MG63 (cell line): ENCODE data around the gene DEUP1. TPM values are rescaled to one million over a fixed set of nuclear protein-coding genes. Genes with fewer than 3 reads are reported as not detected.
"Not testable (repeated sequence)": the region's sequence is repeated elsewhere in the genome, so short reads cannot be mapped to it uniquely, and the experiment has no call there.

Source experiments
- DNase-seq: peaks from one replicate; pipeline ENCODE4 v3.0.0-alpha.2; 2020
- H3K27me3 ChIP-seq: fragments of 250-450 bp; sonication (Bioruptor Pico); 2 replicates; pipeline ENCODE4 v1.5.1; 2020; ENCODE audit warnings: mild to moderate bottlenecking, moderate library complexity
- H3K36me3 ChIP-seq: fragments of 250-450 bp; sonication (Bioruptor Pico); 2 replicates; pipeline ENCODE4 v1.5.1; 2020; ENCODE audit warnings: mild to moderate bottlenecking, moderate library complexity
- H3K4me3 ChIP-seq: fragments of 250-450 bp; sonication (Bioruptor Pico); 2 replicates; pipeline ENCODE4 v1.5.1; 2020; ENCODE audit warnings: mild to moderate bottlenecking, moderate library complexity
- H3K9me3 ChIP-seq: fragments of 250-450 bp; sonication (Bioruptor Pico); 2 replicates; pipeline ENCODE4 v1.5.1; 2020; ENCODE audit warnings: mild to moderate bottlenecking, moderate library complexity
- total RNA-seq: library from RNA; depleted of rRNA; stranded (reverse); fragments of >200 nt; shearing (Covaris generic); gene quantifications from 2 replicates; pipeline ENCODE4 v1.2.3, GENCODE V29; 2014; ENCODE audit warnings: low replicate concordance; rRNA removed

The DEUP1 gene
- total RNA-seq = not detected in 2 replicates

GRCh38 chr11:93330446-93330984 lies at the start of gene DEUP1:
Gene DEUP1, plus strand, starts transcription at chr11:93330742. Its CDS starts 1,518 bp downstream, at chr11:93332260.
- Histone ChIP-seq H3K4me3 (no peak within 1 kb of the TSS), H3K9me3 (no peaks in the 10 kb centered on the region), H3K36me3 (no peaks in the 10 kb centered on the region), H3K27me3 (peaks cover 11% of the 10 kb centered on the region)
- no peak for DNase-seq

- no peaks in the 10 kb centered on the region for H3K27me3 ChIP-seq
- DNase-seq = no peak
These were observed 45.1 kb upstream of the DEUP1 start for GRCh38 chr11:93285430-93285829.

GRCh38 chr11:93287434-93287833 lies 43.1 kb upstream of the DEUP1 start:
- no peaks in the 10 kb centered on the region for H3K9me3 ChIP-seq
- no peak for DNase-seq
- no peaks in the 10 kb centered on the region for H3K27me3 ChIP-seq
- H3K4me3 ChIP-seq = no peak overlapping the region
- H3K36me3 ChIP-seq = no peaks in the 10 kb centered on the region

More at GRCh38 chr11:93285430-93285829, 45.1 kb upstream of the DEUP1 start:
- H3K9me3 ChIP-seq = no peaks in the 10 kb centered on the region
- H3K4me3 ChIP-seq = no peak overlapping the region
- no peaks in the 10 kb centered on the region for H3K36me3 ChIP-seq

GRCh38 chr11:93288079-93288478 lies 42.5 kb upstream of the DEUP1 start:
- no peak for DNase-seq
- Histone ChIP-seq H3K27me3 (no peaks in the 10 kb centered on the region), H3K4me3 (no peak overlapping the region), H3K36me3 (no peaks in the 10 kb centered on the region), H3K9me3 (no peaks in the 10 kb centered on the region)

- H3K9me3 ChIP-seq = no peaks in the 10 kb centered on the region
- no peaks in the 10 kb centered on the region for H3K27me3 ChIP-seq
- no peak overlapping the region for H3K4me3 ChIP-seq
- DNase-seq = no peak
- H3K36me3 ChIP-seq = no peaks in the 10 kb centered on the region
These were observed 41.8 kb upstream of the DEUP1 start for GRCh38 chr11:93288767-93289166.

- Histone ChIP-seq H3K4me3 (no peak overlapping the region), H3K27me3 (no peaks in the 10 kb centered on the region), H3K36me3 (no peaks in the 10 kb centered on the region), H3K9me3 (no peaks in the 10 kb centered on the region)
- no peak for DNase-seq
These were observed 40.6 kb upstream of the DEUP1 start for GRCh38 chr11:93289782-93290463.

- 0 out of 2 replicates have a peak, but pooled peaks cover 2% of the 10 kb centered on the region for H3K27me3 ChIP-seq
- no peaks in the 10 kb centered on the region for H3K36me3 ChIP-seq
- H3K9me3 ChIP-seq = no peaks in the 10 kb centered on the region
- no peak overlapping the region for H3K4me3 ChIP-seq
- DNase-seq = no peak
These were observed 39.4 kb upstream of the DEUP1 start for GRCh38 chr11:93291110-93291509.

- Histone ChIP-seq H3K27me3 (0 out of 2 replicates have a peak, but pooled peaks cover 2% of the 10 kb centered on the region), H3K9me3 (no peaks in the 10 kb centered on the region), H3K36me3 (no peaks in the 10 kb centered on the region)
These were observed 38.6 kb upstream of the DEUP1 start for GRCh38 chr11:93291898-93292297.

GRCh38 chr11:93295921-93296575 lies 34.5 kb upstream of the DEUP1 start:
- DNase-seq = no peak
- Histone ChIP-seq H3K36me3 (no peaks in the 10 kb centered on the region), H3K27me3 (0 out of 2 replicates have a peak, but pooled peaks cover 2% of the 10 kb centered on the region), H3K9me3 (no peaks in the 10 kb centered on the region), H3K4me3 (no peak overlapping the region)

More at GRCh38 chr11:93291898-93292297, 38.6 kb upstream of the DEUP1 start:
- no peak overlapping the region for H3K4me3 ChIP-seq
- no peak for DNase-seq

GRCh38 chr11:93303689-93304088 lies 26.9 kb upstream of the DEUP1 start:
- no peak for DNase-seq
- no peaks in the 10 kb centered on the region for H3K9me3 ChIP-seq
- no peaks in the 10 kb centered on the region for H3K36me3 ChIP-seq
- H3K4me3 ChIP-seq = no peak overlapping the region
- H3K27me3 ChIP-seq = no peaks in the 10 kb centered on the region

- not testable (repeated sequence) for H3K36me3 ChIP-seq, H3K4me3 ChIP-seq, H3K27me3 ChIP-seq, H3K9me3 ChIP-seq, DNase-seq
These were observed 16.1 kb upstream of the DEUP1 start for GRCh38 chr11:93314399-93314798.

- Histone ChIP-seq H3K4me3 (no peak overlapping the region), H3K36me3 (no peaks in the 10 kb centered on the region), H3K27me3 (no peaks in the 10 kb centered on the region), H3K9me3 (no peaks in the 10 kb centered on the region)
- DNase-seq = no peak
These were observed 11.2 kb upstream of the DEUP1 start for GRCh38 chr11:93319224-93319839.

GRCh38 chr11:93320230-93320629 lies 10.3 kb upstream of the DEUP1 start:
- H3K36me3 ChIP-seq = no peaks in the 10 kb centered on the region
- no peak overlapping the region for H3K4me3 ChIP-seq
- no peaks in the 10 kb centered on the region for H3K9me3 ChIP-seq
- DNase-seq = no peak
- no peaks in the 10 kb centered on the region for H3K27me3 ChIP-seq

- Histone ChIP-seq H3K36me3 (no peaks in the 10 kb centered on the region), H3K4me3 (no peak overlapping the region), H3K27me3 (no peaks in the 10 kb centered on the region), H3K9me3 (no peaks in the 10 kb centered on the region)
- no peak for DNase-seq
These were observed 8.3 kb upstream of the DEUP1 start for GRCh38 chr11:93322207-93322606.

- H3K9me3 ChIP-seq = no peaks in the 10 kb centered on the region
- no peak overlapping the region for H3K4me3 ChIP-seq
- no peak for DNase-seq
- 0 out of 2 replicates have a peak, but pooled peaks cover 3% of the 10 kb centered on the region for H3K27me3 ChIP-seq
- no peaks in the 10 kb centered on the region for H3K36me3 ChIP-seq
These were observed 6.8 kb upstream of the DEUP1 start for GRCh38 chr11:93323747-93324146.

GRCh38 chr11:93324500-93324899 lies 6.0 kb upstream of the DEUP1 start:
- no peak for DNase-seq

GRCh38 chr11:93326681-93327080 lies 3.9 kb upstream of the DEUP1 start:
- peaks cover 11% of the 10 kb centered on the region for H3K27me3 ChIP-seq
- no peak overlapping the region for H3K4me3 ChIP-seq
- H3K9me3 ChIP-seq = no peaks in the 10 kb centered on the region
- DNase-seq = no peak
- no peaks in the 10 kb centered on the region for H3K36me3 ChIP-seq

More at GRCh38 chr11:93324500-93324899, 6.0 kb upstream of the DEUP1 start:
- Histone ChIP-seq H3K36me3 (no peaks in the 10 kb centered on the region), H3K9me3 (no peaks in the 10 kb centered on the region), H3K4me3 (no peak overlapping the region), H3K27me3 (peaks cover 6% of the 10 kb centered on the region; the same call in 1 of the 2 replicates)
